SK-N-MC (cell line): ENCODE results near the gene FAIM2.

Experiments
- DNase-seq: peaks from one replicate; pipeline ENCODE4 v3.0.0-alpha.2; 2011; ENCODE audit warnings: low read depth, low spot score
- H3K27ac ChIP-seq: fragments of 200-600 bp; sonication (generic); 2 replicates; pipeline ENCODE4 v1.5.1; 2016; ENCODE audit warnings: mixed run types
- H3K36me3 ChIP-seq: fragments of 200-600 bp; sonication (generic); 2 replicates; pipeline ENCODE4 v1.6.1; 2017; ENCODE audit warnings: antibody characterized with exemption, low read length, mixed read lengths; ENCODE audit not compliant: insufficient read depth
- H3K4me3 ChIP-seq: fragments of 200-600 bp; sonication (generic); 2 replicates; pipeline ENCODE4 v1.5.1; 2016
- H3K9ac ChIP-seq: fragments of 200-600 bp; sonication (generic); 2 replicates; pipeline ENCODE4 v1.8.0; 2017; ENCODE audit warnings: mixed run types, mixed read lengths; ENCODE audit not compliant: insufficient read length
- H3K9me3 ChIP-seq: fragments of 200-600 bp; sonication (generic); 2 replicates; pipeline ENCODE4 v1.6.1; 2017; ENCODE audit warnings: low read depth, mild to moderate bottlenecking, antibody characterized with exemption, low read length, moderate library complexity, mixed read lengths
- EZH2 ChIP-seq: fragments of 200-600 bp; sonication (generic); IDR thresholded peaks from one replicate; pipeline ENCODE4 v1.6.1; 2017; ENCODE audit warnings: antibody characterized with exemption
- FOXP2 ChIP-seq: optimal IDR thresholded peaks from 2 replicates; pipeline ENCODE3; 2011; ENCODE audit warnings: mild to moderate bottlenecking, moderate library complexity; ENCODE audit not compliant: insufficient read depth; ENCODE audit errors: extremely low read length, control extremely low read depth
- POLR2AphosphoS5 ChIP-seq: IDR thresholded peaks from 2 replicates; pipeline ENCODE4 v1.6.1; 2012; ENCODE audit warnings: mild to moderate bottlenecking, low read depth, low read length, borderline replicate concordance

FAIM2 gene

DNA sequence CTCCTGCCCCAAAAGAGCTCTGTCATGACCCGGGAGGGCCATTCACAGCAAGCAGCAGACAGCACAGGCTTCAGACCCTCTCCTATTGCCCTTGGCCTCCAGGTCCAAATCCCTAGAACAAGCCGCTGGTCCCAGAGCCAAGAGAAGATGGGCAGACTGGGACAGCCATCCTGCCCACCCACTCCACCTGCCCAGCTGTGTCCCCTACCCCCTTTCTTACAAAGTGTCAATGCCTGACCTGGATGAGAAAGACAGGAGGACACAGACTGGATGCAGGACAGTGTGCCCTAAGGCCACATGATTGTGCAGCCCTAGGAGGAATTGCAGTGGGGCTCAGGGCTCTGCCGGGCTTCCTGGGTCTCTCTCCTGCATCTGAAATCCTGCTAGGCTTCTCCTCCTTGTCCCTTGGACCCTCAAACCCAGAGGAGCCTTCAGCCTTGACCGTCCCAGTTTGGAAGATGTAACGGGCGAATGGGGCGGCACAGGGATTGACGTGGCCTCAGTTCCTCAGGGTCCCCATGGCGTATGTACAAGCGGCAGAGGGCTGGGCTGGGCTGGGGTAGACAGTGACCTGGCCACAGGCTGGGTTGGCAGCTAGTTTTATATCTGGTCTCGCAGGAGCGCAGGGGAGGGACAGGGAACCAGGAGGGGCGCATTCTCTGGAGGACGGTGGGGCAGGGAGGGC, 33.7 kb downstream of the FAIM2 start:
- Histone ChIP-seq H3K4me3 (no peak overlapping the region), H3K9me3 (no peaks in the 10 kb centered on the region), H3K27ac (no peak overlapping the region), H3K9ac (no peak overlapping the region), H3K36me3 (no peaks in the 10 kb centered on the region)
- TF ChIP-seq EZH2 (no peak), POLR2AphosphoS5 (no peak), FOXP2 (no peak)
- no peak for DNase-seq

DNA sequence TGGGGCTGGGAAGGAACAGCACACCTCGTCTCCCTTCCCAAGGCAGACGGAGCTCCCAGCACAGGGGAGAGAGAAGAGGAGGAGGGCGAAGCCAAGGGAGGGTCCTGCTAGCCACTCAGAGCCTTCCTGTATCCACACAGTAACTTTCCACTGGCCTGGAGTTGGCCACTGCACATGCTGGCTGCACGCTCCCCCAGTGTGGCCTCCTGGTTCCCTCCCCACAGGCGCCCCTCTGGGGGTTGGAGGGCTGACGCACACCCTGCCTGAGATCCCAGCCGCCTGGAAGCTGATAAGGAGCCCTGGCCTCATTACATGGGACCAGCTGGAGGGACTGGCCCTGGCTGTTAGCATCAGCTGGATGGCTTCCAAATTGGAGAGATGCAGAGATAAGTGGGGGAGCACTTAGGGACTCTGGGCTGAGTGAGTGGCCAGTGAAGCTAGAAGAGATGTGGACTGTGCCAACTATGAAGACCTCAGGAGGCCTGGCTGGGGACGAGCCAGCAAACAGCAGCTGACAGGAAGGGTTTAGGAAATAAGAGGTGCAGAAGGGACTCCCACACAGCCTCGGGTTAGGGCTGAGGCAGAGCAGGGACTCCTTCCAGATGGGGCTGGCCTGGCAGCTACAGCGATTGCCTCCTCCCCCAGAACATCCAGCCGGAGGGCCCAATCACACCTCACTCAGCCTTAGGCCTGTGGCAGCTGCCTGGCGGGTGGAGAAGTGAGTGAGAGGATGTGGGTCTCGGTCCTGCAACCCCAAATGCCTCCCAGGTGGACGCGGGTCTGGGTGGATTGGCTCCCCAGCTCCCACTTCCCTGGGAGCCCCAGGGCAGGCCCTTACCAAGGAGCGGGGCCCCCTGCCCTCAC, 34.5 kb downstream of the FAIM2 start:
- DNase-seq, result no peak
- Histone ChIP-seq H3K36me3 (no peaks in the 10 kb centered on the region), H3K27ac (no peak overlapping the region), H3K4me3 (no peak overlapping the region), H3K9me3 (no peaks in the 10 kb centered on the region), H3K9ac (no peak overlapping the region)
- no peak for TF ChIP-seq FOXP2
- no peak for TF ChIP-seq EZH2
- TF ChIP-seq POLR2AphosphoS5, result no peak

DNA sequence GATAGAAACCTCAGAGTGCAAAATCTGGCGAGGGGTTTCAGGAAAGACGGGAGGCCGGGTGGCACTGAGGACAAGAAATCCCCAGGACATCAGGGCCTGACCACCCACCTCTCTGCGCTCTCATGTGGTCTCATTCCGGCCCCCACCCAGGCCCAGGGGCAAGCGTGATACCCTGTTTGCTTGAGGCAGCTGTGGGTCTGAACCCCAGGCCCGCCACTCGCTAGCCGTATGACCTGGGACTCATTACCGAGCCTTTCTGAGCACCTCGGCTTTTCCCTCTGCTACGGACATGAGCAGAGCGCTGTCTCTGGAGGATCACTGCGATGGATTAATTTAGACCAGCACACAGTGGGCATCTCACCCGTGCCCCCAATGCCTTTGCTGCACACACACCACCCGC, 35.3 kb downstream of the FAIM2 start:
- no peak overlapping the region for H3K4me3 ChIP-seq
- TF ChIP-seq EZH2 (no peak), FOXP2 (no peak), POLR2AphosphoS5 (no peak)
- DNase-seq, result no peak
- H3K9ac ChIP-seq, result no peak overlapping the region
- H3K9me3 ChIP-seq, result no peaks in the 10 kb centered on the region
- no peaks in the 10 kb centered on the region for H3K36me3 ChIP-seq
- H3K27ac ChIP-seq, result no peak overlapping the region

DNA sequence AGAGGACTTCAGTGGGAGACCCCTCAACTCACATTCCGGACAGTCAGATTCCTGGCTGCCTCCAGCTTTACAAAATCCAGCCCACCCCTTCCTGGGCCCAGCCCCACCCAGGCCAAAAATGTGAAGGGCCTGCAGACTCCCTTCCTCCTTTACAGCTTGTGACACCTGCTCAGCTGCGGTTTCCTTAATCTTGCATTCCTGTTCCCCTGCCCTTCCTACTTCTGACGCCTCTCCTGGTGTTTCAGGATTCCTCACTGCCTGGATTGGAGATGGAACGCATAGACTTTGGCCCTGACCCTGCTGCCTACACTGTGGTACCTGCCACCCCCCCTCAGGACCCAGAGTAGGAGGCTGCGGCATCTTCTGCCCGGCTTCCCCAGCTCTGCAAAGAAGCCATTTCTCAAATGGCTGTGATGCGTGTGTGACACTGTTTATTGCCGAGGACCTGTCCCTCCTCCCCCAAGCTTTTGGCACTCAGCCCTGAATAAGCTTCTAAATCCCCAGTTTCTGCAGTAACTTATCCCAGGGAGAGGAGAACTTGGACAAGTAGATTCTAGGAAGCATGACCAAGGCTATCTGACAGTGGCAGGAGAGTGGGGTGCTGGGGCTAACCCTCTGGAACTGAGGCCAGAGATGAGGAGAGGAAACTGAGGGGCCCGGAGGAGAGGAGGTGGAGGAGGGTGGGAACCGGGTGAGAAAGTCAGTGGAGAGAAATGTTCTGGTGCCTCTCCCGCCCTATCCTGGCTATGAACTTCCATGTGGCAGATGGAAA, 35.9 kb downstream of the FAIM2 start:
- Histone ChIP-seq H3K9ac (no peak overlapping the region), H3K9me3 (no peaks in the 10 kb centered on the region), H3K27ac (no peak overlapping the region), H3K4me3 (no peak overlapping the region), H3K36me3 (no peaks in the 10 kb centered on the region)
- no peak for DNase-seq
- TF ChIP-seq FOXP2, result no peak
- TF ChIP-seq POLR2AphosphoS5, result no peak
- TF ChIP-seq EZH2, result no peak

DNA sequence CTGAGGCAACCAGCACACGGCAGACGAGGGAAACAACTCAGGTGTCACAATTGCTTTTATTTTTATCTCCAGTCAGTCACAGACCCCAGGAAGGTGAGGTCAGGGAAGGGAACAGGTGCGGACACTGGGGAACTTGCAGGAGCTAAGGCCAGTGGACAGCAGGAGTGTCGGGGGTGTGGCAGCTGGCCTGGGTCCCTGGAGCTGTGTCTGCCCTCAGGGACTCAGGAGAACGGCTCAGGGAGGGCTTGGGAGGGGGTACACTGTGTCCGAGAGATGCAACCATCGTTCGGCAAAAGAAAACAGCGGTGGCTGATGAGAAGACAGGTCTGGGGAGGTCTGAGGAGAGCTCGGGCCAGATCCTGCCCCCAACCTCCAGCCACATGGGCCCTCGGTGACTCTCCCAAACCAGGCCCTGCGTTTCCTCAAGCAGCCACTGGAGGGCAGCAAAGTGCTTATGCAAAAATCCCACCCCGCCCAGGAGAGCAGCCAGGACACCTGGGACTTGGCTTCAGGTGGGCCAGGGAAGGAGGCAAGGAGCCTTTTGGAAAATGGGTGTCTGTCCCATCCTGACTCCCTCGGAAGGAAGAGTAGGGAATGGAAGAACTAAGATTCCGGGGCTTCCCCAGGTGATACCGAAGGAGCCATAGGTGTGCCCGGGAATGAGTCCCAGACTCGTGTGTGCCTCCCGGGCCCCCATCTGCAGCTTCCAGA, 36.7 kb downstream of the FAIM2 start:
- H3K27ac ChIP-seq, result no peak overlapping the region

DNA sequence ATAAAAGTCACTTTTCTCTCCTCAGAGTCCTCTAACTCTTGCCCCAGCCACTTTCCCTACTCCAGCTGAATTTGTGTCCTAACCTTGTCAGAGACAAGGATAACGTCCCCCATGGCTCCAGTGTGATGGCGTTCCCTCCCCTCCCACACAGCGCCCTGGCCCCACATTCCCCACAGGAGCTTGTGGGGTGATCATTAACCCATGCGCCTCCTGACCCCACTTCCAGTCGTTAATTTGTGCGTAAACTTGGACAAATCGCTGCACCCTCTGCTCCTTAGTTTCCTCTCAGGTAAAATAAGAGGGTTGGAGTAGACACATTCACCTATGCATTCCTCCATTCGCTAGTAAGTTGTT, 37.9 kb downstream of the FAIM2 start:
- no peak for TF ChIP-seq FOXP2
- no peak for TF ChIP-seq POLR2AphosphoS5
- TF ChIP-seq EZH2, result no peak
- H3K9ac ChIP-seq, result no peak overlapping the region
- H3K27ac ChIP-seq, result no peak overlapping the region
- DNase-seq, result no peak
- H3K36me3 ChIP-seq, result no peaks in the 10 kb centered on the region
- H3K9me3 ChIP-seq, result no peaks in the 10 kb centered on the region
- H3K4me3 ChIP-seq, result no peak overlapping the region

More for the DNA sequence above, 36.7 kb downstream of the FAIM2 start:
- TF ChIP-seq POLR2AphosphoS5 (no peak), FOXP2 (no peak), EZH2 (no peak)
- no peak for DNase-seq
- Histone ChIP-seq H3K9ac (no peak overlapping the region), H3K36me3 (no peaks in the 10 kb centered on the region), H3K4me3 (no peak overlapping the region), H3K9me3 (no peaks in the 10 kb centered on the region)

DNA sequence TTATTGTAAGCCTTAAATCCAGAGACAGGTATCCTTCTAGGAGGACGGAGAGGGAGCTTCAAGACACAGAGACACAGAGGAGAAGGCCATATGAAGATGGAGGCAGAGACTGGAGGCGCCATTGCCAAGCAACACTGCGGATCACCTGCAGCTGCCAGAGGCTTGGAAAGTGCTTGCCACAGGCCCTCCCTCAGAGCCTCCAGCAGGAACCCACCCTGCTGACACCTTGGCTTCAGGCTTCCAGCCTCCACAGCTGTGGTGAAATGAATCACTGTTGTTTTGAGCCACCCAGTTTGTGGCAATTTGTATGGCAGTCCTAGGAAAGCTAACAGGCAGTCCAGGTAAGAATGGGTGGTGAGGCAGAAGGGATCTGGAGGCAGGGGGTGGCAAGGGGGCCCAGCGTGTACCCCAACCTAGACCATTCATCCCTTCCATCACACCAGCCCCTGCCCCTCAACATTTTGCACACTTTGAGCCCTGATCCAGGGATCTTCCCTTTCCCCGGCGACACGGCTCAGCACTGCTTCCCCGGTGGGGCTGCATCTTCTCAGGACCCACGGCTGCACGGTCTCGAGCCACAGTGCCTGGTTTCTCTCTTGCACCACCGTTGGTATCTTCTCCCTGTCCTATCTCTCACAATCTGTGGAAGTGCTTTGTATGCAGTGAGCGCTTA, 38.5 kb downstream of the FAIM2 start:
- Histone ChIP-seq H3K27ac (no peak overlapping the region), H3K36me3 (no peaks in the 10 kb centered on the region), H3K9ac (no peak overlapping the region), H3K4me3 (no peak overlapping the region), H3K9me3 (no peaks in the 10 kb centered on the region)
- TF ChIP-seq POLR2AphosphoS5 (no peak), EZH2 (no peak), FOXP2 (no peak)
- no peak for DNase-seq
